GM12801 (cell line): ENCODE results near the gene DNAH5.

Experiments
- TF ChIP-seq, protein P1 (sequence below): IDR thresholded peaks from one replicate; pipeline ENCODE4 v1.5.1; 2011; ENCODE audit warnings: control low read depth; ENCODE audit not compliant: insufficient read length; ENCODE audit errors: extremely low read depth

DNAH5 gene

DNA sequence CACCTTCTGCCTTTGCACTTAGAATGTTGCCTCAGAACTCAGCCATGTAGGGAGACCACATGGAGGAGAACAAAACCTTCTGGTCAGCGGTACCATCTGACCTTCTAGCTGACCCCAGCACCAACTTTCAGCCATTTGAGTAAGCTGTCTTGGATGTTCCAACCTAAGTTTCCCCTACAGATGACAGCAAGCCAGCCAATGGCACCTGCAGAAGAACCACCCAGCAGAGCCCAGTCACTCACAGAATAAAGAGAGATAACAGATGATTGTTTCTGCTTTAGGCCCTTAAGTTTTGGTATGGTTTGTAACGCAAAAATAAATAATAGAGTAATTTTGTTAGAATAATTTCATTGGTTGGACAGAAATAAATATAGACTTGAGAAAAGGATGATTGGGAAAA, 10.4 kb downstream of the DNAH5 start:
- TF ChIP-seq, protein P1, sequence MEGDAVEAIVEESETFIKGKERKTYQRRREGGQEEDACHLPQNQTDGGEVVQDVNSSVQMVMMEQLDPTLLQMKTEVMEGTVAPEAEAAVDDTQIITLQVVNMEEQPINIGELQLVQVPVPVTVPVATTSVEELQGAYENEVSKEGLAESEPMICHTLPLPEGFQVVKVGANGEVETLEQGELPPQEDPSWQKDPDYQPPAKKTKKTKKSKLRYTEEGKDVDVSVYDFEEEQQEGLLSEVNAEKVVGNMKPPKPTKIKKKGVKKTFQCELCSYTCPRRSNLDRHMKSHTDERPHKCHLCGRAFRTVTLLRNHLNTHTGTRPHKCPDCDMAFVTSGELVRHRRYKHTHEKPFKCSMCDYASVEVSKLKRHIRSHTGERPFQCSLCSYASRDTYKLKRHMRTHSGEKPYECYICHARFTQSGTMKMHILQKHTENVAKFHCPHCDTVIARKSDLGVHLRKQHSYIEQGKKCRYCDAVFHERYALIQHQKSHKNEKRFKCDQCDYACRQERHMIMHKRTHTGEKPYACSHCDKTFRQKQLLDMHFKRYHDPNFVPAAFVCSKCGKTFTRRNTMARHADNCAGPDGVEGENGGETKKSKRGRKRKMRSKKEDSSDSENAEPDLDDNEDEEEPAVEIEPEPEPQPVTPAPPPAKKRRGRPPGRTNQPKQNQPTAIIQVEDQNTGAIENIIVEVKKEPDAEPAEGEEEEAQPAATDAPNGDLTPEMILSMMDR, result no peak

GRCh38 chr5:13932561-13932960, 11.9 kb downstream of the DNAH5 start:
- TF ChIP-seq, protein P1, result no peak

- TF ChIP-seq, protein P1, result no peak
Observed at GRCh38 chr5:13932011-13932410, 12.5 kb downstream of the DNAH5 start.

DNA sequence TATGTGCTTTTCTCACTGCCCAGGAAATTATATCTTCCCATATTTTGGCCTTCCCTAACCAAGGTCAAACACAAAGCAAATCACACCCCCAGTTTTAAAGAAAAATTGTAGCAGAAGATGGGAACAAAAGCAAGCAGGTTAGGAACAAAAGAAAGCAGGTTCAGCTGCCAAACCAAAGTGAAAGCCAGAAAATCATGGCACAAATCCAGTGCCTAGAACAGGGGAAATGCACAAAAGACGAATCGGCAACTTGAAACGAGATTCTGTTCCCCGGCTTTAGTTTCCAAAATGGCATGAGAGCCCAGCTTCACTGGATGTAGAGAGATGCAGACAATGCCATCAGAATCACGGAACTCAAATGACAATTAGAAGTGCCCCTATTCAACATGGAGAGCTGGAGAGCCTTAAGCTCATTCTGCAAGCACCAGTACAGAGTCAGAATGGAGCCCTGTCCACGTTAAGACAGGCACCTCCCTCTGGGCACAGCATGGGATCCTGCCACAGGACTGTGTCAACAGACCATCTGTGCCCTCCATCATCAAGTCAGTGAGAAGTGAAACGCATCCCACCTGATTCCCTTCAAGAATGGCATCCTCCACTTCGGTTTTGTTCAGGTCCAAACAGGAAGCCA, 13.8 kb downstream of the DNAH5 start:
- TF ChIP-seq, protein P1, result no peak

GRCh38 chr5:13926731-13927130, 17.8 kb downstream of the DNAH5 start:
- TF ChIP-seq, protein P1, result no peak

- TF ChIP-seq, protein P1, result no peak
Observed at GRCh38 chr5:13921578-13921977, 22.9 kb downstream of the DNAH5 start.

- TF ChIP-seq, protein P1, result no peak
Observed at GRCh38 chr5:13919786-13920185, 24.7 kb downstream of the DNAH5 start.
